NCI-H82 treated with DMSO at 0.1 percent for 48 hours (cell line): ENCODE results near the gene GAN.

Experiments
- DNase-seq: peaks from one replicate; lab custom pipeline; 2025; ENCODE audit not compliant: unreplicated experiment; lab: John Stamatoyannopoulos, UW

GAN gene

GRCh38 chr16:81424771-81425170, 110.0 kb downstream of the GAN start:
- no peak for DNase-seq

DNA sequence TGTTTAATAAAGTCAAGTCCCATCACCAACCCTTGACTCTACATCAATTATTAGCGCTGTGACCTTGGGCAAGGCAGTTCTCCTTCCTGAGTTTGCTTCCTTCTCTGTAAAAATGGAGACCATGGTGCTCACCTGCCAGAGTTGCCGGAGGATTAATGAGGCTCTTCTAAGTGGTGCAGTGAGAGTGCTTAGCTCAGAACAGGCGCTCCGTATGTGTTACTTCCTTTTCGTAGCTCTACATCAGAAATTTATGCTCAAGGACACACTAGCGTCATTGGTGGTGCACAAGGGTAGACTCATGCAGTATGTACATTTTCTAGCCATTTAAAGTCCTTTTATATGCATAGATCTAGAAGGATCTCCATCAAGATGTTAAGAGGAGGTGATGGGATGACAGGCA, 112.5 kb downstream of the GAN start:
- no peak for DNase-seq

DNA sequence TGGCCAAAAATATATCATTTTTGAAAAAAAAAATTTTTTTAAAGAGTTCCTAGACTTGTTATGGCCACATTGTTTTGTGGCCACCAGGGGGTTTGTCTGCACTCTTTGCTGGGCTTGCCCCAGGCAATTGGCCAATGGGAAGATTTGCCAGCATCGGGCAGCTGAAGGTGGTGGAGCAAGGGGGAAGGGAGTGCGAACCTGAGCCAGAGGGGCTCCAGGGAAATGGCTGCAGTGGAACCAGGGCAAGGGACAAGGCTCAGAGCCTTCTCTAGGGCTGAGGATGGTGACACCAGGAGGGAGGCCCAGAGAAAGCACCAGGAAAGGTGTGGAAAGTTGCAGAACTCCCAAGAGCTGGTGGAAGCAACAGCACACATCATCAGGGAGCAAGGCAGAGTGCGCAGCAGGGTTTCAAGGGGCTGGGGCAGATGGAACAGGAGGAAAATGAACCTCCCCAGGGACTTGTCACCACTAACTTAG, 114.3 kb downstream of the GAN start:
- peak; percentile 11 for DNase-seq

- DNase-seq, result no peak
Measured at GRCh38 chr16:81431554-81432353, 117.0 kb downstream of the GAN start.

- DNase-seq, result no peak
Measured at GRCh38 chr16:81432937-81433557, 118.3 kb downstream of the GAN start.

DNA sequence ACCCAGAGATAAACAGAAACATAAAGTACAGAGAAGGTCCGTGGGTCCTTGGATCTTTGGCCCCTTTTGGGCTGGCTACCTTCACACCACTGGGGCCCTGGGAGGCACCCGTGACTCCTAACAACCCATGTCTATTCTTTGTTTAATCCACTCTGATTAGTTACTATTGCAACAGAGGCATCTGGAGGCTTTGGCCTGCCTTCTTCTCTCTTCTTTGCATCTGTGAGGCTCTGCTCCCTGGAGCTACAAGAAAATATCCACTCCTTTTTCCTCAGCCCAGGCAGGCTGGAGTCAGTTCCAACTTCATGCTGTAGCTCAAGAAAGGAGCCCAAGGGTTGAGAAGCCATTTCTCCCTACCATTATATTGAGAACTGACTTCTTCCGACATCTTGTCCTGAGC, 120.3 kb downstream of the GAN start:
- DNase-seq, result no peak

DNA sequence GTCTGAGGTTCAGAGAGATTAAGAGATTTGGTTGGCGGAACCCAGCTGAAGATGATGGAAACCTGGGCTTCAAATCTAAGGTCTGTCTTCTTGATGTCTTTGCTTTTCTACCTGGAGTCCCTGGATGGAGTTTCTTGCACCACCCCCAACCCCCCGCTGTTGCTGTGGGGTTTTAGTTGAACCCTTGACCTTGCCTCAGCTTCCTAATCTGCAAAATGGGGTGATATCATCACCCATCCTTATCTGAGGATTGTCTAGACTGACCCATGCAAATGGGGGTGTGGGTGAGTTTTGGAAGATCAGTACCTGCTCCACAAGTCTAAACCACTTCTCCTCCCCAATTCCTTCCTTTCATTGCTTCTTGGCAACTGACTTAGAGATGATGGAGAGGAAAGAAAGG, 120.8 kb downstream of the GAN start:
- DNase-seq, result no peak

- no peak for DNase-seq
Measured at GRCh38 chr16:81436386-81436785, 121.6 kb downstream of the GAN start.

- DNase-seq, result no peak
Measured at GRCh38 chr16:81437865-81438264, 123.1 kb downstream of the GAN start.
